Measurements from ENCODE around the gene MPPED1. TPM values are rescaled to one million over a fixed set of nuclear protein-coding genes. Genes with fewer than 3 reads are reported as not detected.

Gene MPPED1
- total RNA-seq, 1 experiment from 2014 or later, result 0.28 TPM

DNA sequence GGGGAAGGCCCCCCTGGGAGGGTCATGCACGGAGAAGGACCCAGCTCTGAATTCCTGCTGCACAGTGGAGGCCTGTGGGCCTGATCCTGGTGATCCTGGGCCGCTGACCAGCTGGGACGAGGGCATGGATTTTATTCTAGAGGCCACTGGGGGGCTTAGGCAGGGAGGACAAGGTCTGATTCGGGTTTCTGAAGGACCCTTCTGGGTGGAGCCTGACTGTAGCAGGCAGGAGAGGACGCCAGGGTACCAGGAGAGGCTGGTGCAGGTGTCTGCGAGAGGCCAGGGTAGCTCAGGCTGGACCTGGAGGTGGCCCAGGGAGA is 31.3 kb downstream of the MPPED1 start:
- Histone ChIP-seq H3K4me1 (ENCODE audit: insufficient read depth, low read length) (no peaks in the 10 kb centered on the region), H3K23ac (ENCODE audit: insufficient read length, low read depth, low read length) (no peak overlapping the region), H3K4me2 (ENCODE audit: insufficient read depth, insufficient read length, low read length) (no peak overlapping the region), H3K9me3 (ENCODE audit: control insufficient read depth, low read depth, low read length) (no peaks in the 10 kb centered on the region), H4K8ac (replicated peaks; ENCODE audit: insufficient read length, low read depth, low read length) (no peak overlapping the region), H2BK5ac (ENCODE audit: insufficient read length, low read length) (no peak overlapping the region), H4K91ac (ENCODE audit: insufficient read length, low read depth, low read length) (no peak overlapping the region), H3K27me3 (ENCODE audit: insufficient read depth, low read length) (no peaks in the 10 kb centered on the region), H4K5ac (ENCODE audit: insufficient read length, low read depth, low read length) (no peak overlapping the region), H3K18ac (ENCODE audit: insufficient read length, low read depth, low read length) (no peak overlapping the region), H3K23me2 (ENCODE audit: insufficient read length, low read depth, low read length, poor library complexity, severe bottlenecking) (no peaks in the 10 kb centered on the region), H2BK20ac (ENCODE audit: low read depth, low read length, poor library complexity, severe bottlenecking) (no peak overlapping the region), H3K14ac (ENCODE audit: insufficient read depth, low read length) (no peak overlapping the region; the same call in 1 of the 2 replicates), H2BK15ac (ENCODE audit: low read depth, low read length) (no peak overlapping the region), H4K20me1 (ENCODE audit: control insufficient read depth, insufficient read depth, insufficient read length) (no peaks in the 10 kb centered on the region), H3K56ac (ENCODE audit: insufficient read length, low read depth, low read length) (no peak overlapping the region), H3K79me2 (ENCODE audit: insufficient read depth, low read length) (no peaks in the 10 kb centered on the region), H2BK120ac (ENCODE audit: low read depth, low read length, poor library complexity, severe bottlenecking) (no peak overlapping the region), H3K79me1 (ENCODE audit: insufficient read depth, low read depth, low read length, poor library complexity, severe bottlenecking) (no peaks in the 10 kb centered on the region), H3K27ac (ENCODE audit: insufficient read length, low read depth, low read length) (no peak overlapping the region), H3K9ac (ENCODE audit: extremely low read depth, insufficient read length, low read length) (no peak overlapping the region), H3T11ph (ENCODE audit: low read length) (no peak overlapping the region), H2AFZ (ENCODE audit: low read length) (no peak overlapping the region), H3K4ac (ENCODE audit: low read depth, low read length) (no peak overlapping the region), H2BK12ac (ENCODE audit: insufficient read length, low read depth, low read length) (no peak overlapping the region), H2AK5ac (ENCODE audit: insufficient read length, low read length) (no peak overlapping the region)
- Mint-ChIP-seq H3K4me1 (peaks cover 7 to 33% of the 10 kb centered on the region in 2 experiments; a peak in 3 of 4 replicates), H3K36me3 (ENCODE audit: insufficient read depth in 1 of 3, low read depth in 3 of 3) (no peaks in the 10 kb centered on the region), H3K4me3 (no peak overlapping the region), H3K9me3 (no peaks in the 10 kb centered on the region), H3K27ac (no peak overlapping the region; a peak in 1 of 7 replicates), H3K27me3 (ENCODE audit: low read depth) (peaks cover 5% of the 10 kb centered on the region)
- DNase-seq, result no peak
- TF ChIP-seq, protein P1, sequence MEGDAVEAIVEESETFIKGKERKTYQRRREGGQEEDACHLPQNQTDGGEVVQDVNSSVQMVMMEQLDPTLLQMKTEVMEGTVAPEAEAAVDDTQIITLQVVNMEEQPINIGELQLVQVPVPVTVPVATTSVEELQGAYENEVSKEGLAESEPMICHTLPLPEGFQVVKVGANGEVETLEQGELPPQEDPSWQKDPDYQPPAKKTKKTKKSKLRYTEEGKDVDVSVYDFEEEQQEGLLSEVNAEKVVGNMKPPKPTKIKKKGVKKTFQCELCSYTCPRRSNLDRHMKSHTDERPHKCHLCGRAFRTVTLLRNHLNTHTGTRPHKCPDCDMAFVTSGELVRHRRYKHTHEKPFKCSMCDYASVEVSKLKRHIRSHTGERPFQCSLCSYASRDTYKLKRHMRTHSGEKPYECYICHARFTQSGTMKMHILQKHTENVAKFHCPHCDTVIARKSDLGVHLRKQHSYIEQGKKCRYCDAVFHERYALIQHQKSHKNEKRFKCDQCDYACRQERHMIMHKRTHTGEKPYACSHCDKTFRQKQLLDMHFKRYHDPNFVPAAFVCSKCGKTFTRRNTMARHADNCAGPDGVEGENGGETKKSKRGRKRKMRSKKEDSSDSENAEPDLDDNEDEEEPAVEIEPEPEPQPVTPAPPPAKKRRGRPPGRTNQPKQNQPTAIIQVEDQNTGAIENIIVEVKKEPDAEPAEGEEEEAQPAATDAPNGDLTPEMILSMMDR (conservative IDR thresholded peaks at IDR 0.05), result no peak
- WGBS (ENCODE audit: extremely low coverage, insufficient read length, low lambda C conversion rate), result no CpG with 5 or more reads among the region's 6 CpGs

All from H9 (cell line).